Skeletal muscle cell (primary cell): ENCODE measurements around the gene ARHGAP36.

Source experiments
- DNase-seq: peaks from one replicate; pipeline ENCODE4 v3.0.0-alpha.2; 2010; ENCODE audit warnings: low read depth
- H3K4me3 ChIP-seq: 2 replicates; pipeline ENCODE4 v1.5.1; 2011; ENCODE audit warnings: low read depth, mild to moderate bottlenecking, control low read depth, low read length, moderate library complexity

ARHGAP36 gene

DNA sequence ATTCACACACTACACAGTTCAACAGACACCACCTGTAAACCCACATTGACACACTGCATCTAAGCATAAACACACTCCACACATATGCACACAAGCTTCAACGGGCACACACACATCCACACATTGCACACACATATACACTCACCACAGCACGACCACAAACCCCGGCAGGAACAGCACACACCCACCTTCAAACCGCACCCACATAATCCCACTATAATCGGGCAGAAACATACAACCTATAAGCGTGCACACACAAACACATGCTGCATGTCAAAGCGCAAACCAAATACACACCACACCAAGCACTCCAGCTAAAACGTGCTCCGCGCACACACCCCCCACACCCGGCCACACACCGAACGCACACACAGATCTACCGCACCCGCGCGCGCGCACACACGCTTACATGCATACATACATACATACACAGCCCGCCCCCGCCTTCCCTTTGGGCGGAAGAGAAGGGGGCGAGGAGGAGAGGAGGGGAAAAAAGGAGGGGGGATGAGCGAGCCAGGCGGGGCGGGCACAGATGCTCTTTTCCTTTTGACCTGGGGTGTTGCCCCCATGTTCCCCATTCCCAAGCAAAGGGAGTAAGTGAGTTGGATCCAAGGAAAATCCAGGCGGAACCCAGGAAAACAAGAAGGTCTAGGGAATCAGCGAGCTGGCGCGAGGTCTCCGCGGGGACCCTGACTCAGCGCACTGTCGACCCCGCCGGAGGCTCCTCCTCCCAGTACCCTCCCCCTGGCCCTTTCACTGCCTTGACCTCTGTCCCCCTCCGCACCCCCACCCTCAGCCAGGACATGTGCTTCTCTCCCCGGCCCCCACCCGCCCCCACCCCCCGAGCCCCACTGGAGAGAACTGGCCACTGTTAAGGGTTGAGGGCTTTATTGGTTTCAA is 9.9 kb downstream of the ARHGAP36 start:
- no peak for DNase-seq
- no peak overlapping the region for H3K4me3 ChIP-seq

DNA sequence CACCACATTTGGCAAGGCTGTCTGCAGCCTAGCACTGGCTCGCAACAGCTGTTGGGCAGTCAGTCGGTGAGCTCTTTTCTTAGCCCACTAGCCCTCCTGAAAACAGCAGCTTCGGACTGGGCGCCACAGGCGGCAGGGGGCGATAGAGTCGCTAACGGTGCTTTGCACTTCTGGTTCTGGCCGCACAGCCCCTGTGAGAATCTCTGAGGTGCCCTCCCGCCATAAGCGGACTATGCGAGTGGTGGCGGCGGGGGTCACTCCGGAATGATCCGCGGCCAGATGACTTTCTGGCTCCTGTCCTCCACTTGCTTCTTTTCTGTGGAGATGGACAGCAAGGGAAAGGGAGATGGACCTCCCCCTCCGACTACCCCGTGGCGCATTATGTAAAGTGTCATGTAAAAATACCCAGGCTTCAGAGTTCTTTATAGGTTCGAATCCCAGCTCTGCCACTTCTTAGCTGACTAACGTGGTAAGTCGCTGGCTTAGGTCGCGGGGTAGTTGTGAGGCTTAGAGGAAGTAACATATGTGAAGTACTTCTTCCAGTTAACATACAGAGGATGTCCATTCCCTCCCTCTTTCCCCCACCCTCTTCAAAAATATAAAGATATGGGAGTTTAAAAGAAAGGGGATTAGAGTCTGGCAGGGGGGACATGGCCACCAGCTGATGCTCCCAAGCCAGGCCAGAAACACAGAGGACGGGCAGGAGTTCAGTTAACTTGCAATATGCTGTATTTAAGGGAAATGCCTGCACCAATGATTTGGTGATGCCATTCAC is 11.0 kb downstream of the ARHGAP36 start:
- no peak overlapping the region for H3K4me3 ChIP-seq
- DNase-seq = no peak

GRCh38 chrX:131072871-131073571 is 14.9 kb downstream of the ARHGAP36 start:
- no peak overlapping the region for H3K4me3 ChIP-seq
- no peak for DNase-seq

- DNase-seq = no peak
Observed at GRCh38 chrX:131073607-131074006, 15.5 kb downstream of the ARHGAP36 start.

DNA sequence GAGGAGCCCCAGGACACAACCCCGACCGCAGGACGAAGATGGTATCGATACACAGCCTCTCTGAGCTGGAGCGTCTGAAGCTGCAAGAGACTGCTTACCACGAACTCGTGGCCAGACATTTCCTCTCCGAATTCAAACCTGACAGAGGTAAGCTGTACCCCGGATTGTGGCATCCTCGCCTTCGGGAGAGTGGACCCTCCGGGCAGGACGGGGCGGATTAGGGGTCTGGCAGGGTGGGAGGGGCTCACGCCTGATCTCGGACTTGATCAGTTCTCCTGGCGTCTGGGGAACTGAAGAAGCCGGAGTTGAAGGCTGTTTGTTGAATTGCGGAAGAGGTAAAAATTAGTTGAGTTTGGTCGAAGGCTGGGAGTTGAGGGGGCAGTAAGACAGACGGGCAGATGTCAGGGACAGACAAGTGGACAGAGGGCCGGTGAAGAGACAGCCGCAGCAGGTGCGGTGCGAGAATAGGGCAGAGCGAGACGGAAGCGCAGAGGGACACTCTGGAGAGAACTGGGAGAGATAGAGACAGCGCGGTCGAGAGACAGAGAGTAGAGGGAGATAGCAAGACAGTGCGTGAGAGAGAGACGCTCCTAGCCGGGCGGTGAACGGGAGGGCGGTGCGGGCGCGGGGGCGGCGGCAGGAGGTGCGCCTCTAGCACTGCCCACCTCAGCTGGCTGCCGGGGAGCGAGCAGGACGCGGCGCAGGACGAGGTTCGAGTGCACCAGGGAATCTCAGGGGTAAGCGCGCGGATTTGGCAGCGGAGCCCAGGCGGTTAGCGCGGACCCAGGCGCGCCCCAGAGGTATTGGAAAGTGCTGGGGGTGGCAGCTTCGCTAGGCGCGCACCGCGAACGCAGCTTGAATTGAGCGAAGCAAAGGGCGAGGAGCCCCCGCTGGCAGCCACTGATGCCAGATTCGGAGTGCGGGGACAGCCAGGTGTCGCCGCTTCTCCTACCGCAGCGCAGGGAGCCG is 23.9 kb downstream of the ARHGAP36 start:
- H3K4me3 ChIP-seq = no peak overlapping the region
- DNase-seq = no peak

More at GRCh38 chrX:131073607-131074006, 15.5 kb downstream of the ARHGAP36 start:
- no peak overlapping the region for H3K4me3 ChIP-seq

GRCh38 chrX:131083510-131084142 is 25.5 kb downstream of the ARHGAP36 start:
- DNase-seq = no peak

DNA sequence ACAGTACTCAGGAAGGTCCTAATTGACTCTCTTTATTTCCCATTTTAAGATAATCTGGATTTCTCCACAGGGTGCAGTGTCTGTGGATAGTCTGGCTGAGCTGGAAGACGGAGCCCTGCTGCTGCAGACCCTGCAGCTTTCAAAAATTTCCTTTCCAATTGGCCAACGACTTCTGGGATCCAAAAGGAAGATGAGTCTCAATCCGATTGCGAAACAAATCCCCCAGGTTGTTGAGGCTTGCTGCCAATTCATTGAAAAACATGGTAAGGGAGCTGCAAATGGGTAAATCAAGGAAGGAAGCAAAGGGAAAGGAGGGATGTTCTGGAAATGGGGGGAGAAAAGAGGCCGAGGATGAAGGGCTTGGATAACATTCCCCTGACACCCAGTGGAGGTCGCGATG is 26.0 kb downstream of the ARHGAP36 start:
- DNase-seq = no peak
- no peak overlapping the region for H3K4me3 ChIP-seq

More at GRCh38 chrX:131083510-131084142, 25.5 kb downstream of the ARHGAP36 start:
- H3K4me3 ChIP-seq = no peak overlapping the region

GRCh38 chrX:131136776-131137175 is 78.6 kb downstream of the ARHGAP36 start:
- DNase-seq = no peak
- H3K4me3 ChIP-seq = no peak overlapping the region

GRCh38 chrX:131139072-131139471 is 80.9 kb downstream of the ARHGAP36 start:
- H3K4me3 ChIP-seq = no peak overlapping the region
- DNase-seq = no peak
